Adrenal gland (tissue), 12 donors: ENCODE results near the gene KIDINS220. TPM values are rescaled to one million over a fixed set of nuclear protein-coding genes. Genes with fewer than 3 reads are reported as not detected.

Experiments
- DNase-seq, 7 donors: peaks; one replicate each; pipeline ENCODE4 v3.0.0-alpha.2; 2019 to 2020
- H3K27ac ChIP-seq, 5 donors: fragments of 200-600 bp; sonication (generic) in 4 of 5; 1 replicate in 3 of 5; 2 replicates in 2 of 5; pipeline versions ENCODE4 v1.5.1 to v1.8.0; 2016 to 2020; ENCODE audit warnings: mild to moderate bottlenecking in 1 of 5
- H3K27me3 ChIP-seq: fragments of 200-600 bp; 2 replicates; pipeline ENCODE4 v1.8.0; 2021
- H3K36me3 ChIP-seq, 2 donors: fragments of 200-600 bp; replicated peaks in 1 of 2; 1 replicate in 1 of 2; 2 replicates in 1 of 2; pipeline versions ENCODE4 v1.5.1 to v1.8.0; 2018 to 2022
- H3K4me1 ChIP-seq, 2 donors: fragments of 200-600 bp; replicated peaks in 1 of 2; 1 replicate in 1 of 2; 2 replicates in 1 of 2; pipeline versions ENCODE4 v1.5.1 to v1.8.0; 2018 to 2021
- H3K4me3 ChIP-seq, 4 donors: fragments of 200-600 bp; sonication (generic) in 3 of 4; one replicate each; pipeline ENCODE4 v1.5.1; 2016 to 2018
- H3K9me3 ChIP-seq, 3 donors: fragments of 200-600 bp; sonication (generic) in 1 of 3; replicated peaks in 1 of 3; 1 replicate in 2 of 3; 2 replicates in 1 of 3; pipeline versions ENCODE4 v1.5.1 to v1.8.0; 2016 to 2021
- POLR2A ChIP-seq, 2 donors: fragments of 450-650 bp; IDR thresholded peaks; one replicate each; pipeline ENCODE4 v1.6.1; 2017; ENCODE audit warnings: antibody characterized with exemption in 2 of 2, mild to moderate bottlenecking in 2 of 2, moderate library complexity in 1 of 2
- WGBS, 4 donors: extraction: QIAGEN DNeasy Blood & Tissue Kit in 2 of 4; methylation state at CpG; one replicate each; pipeline versions ENCODE4 v1.1.5 to v1.1.7; 2013 to 2017; 5-methylcytosine and 5-hydroxymethylcytosine counted together
- intact Hi-C, 2 donors: fragments of 100-400 bp; cut with DNase I; formaldehyde crosslinking; loops; one replicate each; pipeline versions ENCODE4 v1.14.1 to v1.15.0; 2022 to 2023
- polyA plus RNA-seq, 3 donors: library from polyadenylated mRNA; stranded (reverse); fragments of 200-250 nt in 2 of 3; fragments of 350-450 nt in 1 of 3; fragmentation: Illumina TruSeq in 1 of 3; extraction: RNeasy Lipid Tissue Mini Kit (QIAGEN cat#74804) in 1 of 3; gene quantifications; one replicate each; pipeline ENCODE4 v1.2.3, GENCODE V29; 2013 to 2014
- total RNA-seq, 9 donors: library from RNA; depleted of rRNA in 4 of 9; stranded (reverse); fragments of >200 nt in 4 of 9; fragments of 120-200 nt in 1 of 9; fragmentation: NEBNext Ultra II Directional in 1 of 9; extraction: Animal tissue kit (Norgen Biotek cat#: 25700) in 1 of 9; gene quantifications; one replicate each; pipeline versions ENCODE4 v1.1.0 to v1.2.4, GENCODE V29; 2013 to 2023
- TF ChIP-seq, protein P1 (sequence below), 6 experiments: fragments of 450-650 bp in 4 of 6; fragments of 200-600 bp in 2 of 6; sonication (generic) in 1 of 6; IDR thresholded peaks; 1 replicate in 5 of 6; 2 replicates in 1 of 6; pipeline versions ENCODE4 v1.5.1 to v1.8.0; 2016 to 2021; ENCODE audit warnings: antibody characterized with exemption in 6 of 6, mild to moderate bottlenecking in 2 of 6, moderate library complexity in 1 of 6
- donor health status: healthy with polysubstance abuse.
- donor health status: Bipolar disorder and iron deficiency.
- donor health status: DM: yes; HTN: yes; CAD: no.
- donor health status: DM: no; HTN: no; CAD: no.
- donor health status: DM: no; HTN: no; CAD: no.
- donor health status: DM: yes; HTN: yes; CAD: no.

The KIDINS220 gene
- total and polyA plus RNA-seq, 12 donors: 17.1 to 162 (median 58.3) TPM

DNA sequence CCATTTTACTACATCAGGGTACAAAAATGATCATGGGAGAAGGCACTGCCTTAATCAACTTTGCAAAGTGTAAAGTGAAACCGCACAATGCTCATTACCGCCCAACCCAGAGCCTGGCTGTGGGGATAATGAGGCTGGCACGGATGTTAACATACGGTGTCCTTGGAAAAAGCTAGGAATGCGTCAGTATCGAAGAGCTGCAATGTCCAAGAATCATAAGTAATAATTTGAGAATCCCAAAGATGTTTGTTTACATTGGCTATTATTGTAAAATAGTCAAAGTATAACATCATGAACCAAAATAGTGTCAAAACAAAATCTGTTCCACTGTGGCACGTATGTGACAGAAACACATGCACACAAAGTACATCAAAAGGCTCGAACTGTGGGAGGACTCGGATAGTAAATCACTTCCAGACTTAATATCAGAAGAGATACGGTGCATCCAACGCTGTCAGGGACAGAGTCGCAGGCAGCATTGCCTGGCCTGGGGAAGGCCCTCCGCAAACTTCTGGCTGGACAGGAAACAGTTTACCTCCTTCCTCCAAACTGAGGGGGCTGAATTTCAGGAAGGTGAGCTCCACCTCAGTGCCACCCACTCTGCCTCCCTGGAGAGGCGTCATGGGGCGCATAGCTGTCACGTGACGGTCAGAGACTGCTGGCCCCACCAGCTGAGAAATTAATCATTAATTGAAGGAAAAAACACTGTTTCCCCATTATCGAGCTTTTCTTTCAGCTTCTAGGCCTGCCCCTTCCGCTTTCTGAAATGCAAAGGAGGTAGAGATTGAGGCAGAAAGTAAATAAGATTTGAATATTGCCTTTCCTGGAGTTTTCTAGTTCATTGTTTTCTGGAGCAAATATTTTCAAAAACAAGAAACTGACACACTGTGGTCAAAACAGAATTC, 157.3 kb downstream of the KIDINS220 start:
- DNase-seq: peak; percentile 53 to 72 (median 64)
- Histone ChIP-seq H3K4me1 (peaks cover 23 to 32% of the 10 kb centered on the region in 2 donors), H3K27ac (peak overlapping the region; percentile 74 to 97 (median 97)), H3K9me3 (no peaks in the 10 kb centered on the region), H3K27me3 (no peaks in the 10 kb centered on the region), H3K4me3 (peak overlapping the region in 1 of 4 donors; percentile 70), H3K36me3 (no peaks in the 10 kb centered on the region)
- WGBS, 4 donors: 14 to 25% (median 19%) methylated on average over 18 to 19 of the region's 19 CpGs
- intact Hi-C loops: loop anchor here (10.0 kb wide), 2 partner anchors 155 to 165 kb away; no protein-coding TSS in a partner anchor
- TF ChIP-seq, protein P1, sequence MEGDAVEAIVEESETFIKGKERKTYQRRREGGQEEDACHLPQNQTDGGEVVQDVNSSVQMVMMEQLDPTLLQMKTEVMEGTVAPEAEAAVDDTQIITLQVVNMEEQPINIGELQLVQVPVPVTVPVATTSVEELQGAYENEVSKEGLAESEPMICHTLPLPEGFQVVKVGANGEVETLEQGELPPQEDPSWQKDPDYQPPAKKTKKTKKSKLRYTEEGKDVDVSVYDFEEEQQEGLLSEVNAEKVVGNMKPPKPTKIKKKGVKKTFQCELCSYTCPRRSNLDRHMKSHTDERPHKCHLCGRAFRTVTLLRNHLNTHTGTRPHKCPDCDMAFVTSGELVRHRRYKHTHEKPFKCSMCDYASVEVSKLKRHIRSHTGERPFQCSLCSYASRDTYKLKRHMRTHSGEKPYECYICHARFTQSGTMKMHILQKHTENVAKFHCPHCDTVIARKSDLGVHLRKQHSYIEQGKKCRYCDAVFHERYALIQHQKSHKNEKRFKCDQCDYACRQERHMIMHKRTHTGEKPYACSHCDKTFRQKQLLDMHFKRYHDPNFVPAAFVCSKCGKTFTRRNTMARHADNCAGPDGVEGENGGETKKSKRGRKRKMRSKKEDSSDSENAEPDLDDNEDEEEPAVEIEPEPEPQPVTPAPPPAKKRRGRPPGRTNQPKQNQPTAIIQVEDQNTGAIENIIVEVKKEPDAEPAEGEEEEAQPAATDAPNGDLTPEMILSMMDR (IDR thresholded peaks at IDR 0.05): no peak
- peak in 1 of 2 donors; percentile 57 for TF ChIP-seq POLR2A (IDR thresholded peaks at IDR 0.05)

DNA sequence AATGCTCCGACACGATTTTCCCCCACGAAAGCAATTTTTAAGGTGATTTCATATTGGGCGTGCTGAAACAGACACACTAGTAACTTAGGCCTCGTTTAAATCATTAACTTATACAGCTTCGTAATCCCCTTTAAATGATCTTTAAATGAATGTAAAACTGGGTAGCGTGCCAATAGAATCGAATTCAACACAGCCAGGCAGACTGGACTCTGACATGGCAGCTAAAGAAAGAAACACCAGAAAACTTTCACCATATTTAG, 157.9 kb downstream of the KIDINS220 start:
- Histone ChIP-seq H3K9me3 (no peaks in the 10 kb centered on the region), H3K27me3 (no peaks in the 10 kb centered on the region), H3K36me3 (no peaks in the 10 kb centered on the region), H3K4me3 (peak overlapping the region in 2 of 4 donors; percentile 21 to 70), H3K4me1 (peaks cover 23 to 28% of the 10 kb centered on the region in 2 donors), H3K27ac (peak overlapping the region; percentile 74 to 97 (median 97))
- TF ChIP-seq, protein P1 (IDR thresholded peaks at IDR 0.05): no peak
- no peak for TF ChIP-seq POLR2A (IDR thresholded peaks at IDR 0.05)
- WGBS, 4 donors: 10 to 19% (median 15%) methylated on average over 8 of the region's 8 CpGs
- no peak for DNase-seq
- intact Hi-C loops: loop anchor here in 1 of 2 donors (10.0 kb wide), 1 partner anchor 155 kb away; no protein-coding TSS in a partner anchor

Other genes starting within 250 kb of the KIDINS220 start
- gene ID2, start 155.6 kb downstream of the KIDINS220 start, total RNA-seq: 100 to 1,000 TPM in 8 of 9 donors, 10 to 100 TPM in 1; 80.7 to 468 (median 223) TPM
- gene ID2, start 155.6 kb downstream of the KIDINS220 start, polyA plus RNA-seq: 100 to 1,000 TPM in 1 of 3 donors, 10 to 100 TPM in 2; 93.0 to 127 (median 96.0) TPM
- 1 to 10 TPM in 7 of 9 donors, under 1 TPM in 2; 0.24 to 9.6 (median 2.1) TPM for gene MBOAT2, start 166.1 kb upstream of the KIDINS220 start, total RNA-seq
- 1 to 10 TPM; 1.9 to 3.7 (median 3.4) TPM for gene MBOAT2, start 166.1 kb upstream of the KIDINS220 start, polyA plus RNA-seq